Stimulated activated CD8-positive, alpha-beta memory T cell treated with anti-CD3 and anti-CD28 coated beads, Interleukin-15, amount 100 ng/mL, for 1 hour (primary cell): Measurements from ENCODE around the gene CDRT15.
"Not testable (repeated sequence)": the region's sequence is repeated elsewhere in the genome, so short reads cannot be mapped to it uniquely, and the experiment has no call there.

Experiments
- DNase-seq: peaks from one replicate; pipeline ENCODE4 v3.0.0-alpha.2; 2020; ENCODE audit warnings: low read depth

Gene CDRT15

GRCh38 chr17:14236762-14237161, at the start of gene CDRT15:
Gene CDRT15, minus strand, starts transcription at chr17:14236862. Its CDS starts 29 bp downstream, at chr17:14236833.
- DNase-seq, result not testable (repeated sequence)

- DNase-seq, result no peak
Observed at GRCh38 chr17:14282726-14283125, 46.1 kb upstream of the CDRT15 start.

GRCh38 chr17:14281530-14281929, 44.9 kb upstream of the CDRT15 start:
- DNase-seq, result no peak

- no peak for DNase-seq
Observed at GRCh38 chr17:14276535-14277250, 40.0 kb upstream of the CDRT15 start.

GRCh38 chr17:14270508-14270907, 33.8 kb upstream of the CDRT15 start:
- DNase-seq, result no peak

DNA sequence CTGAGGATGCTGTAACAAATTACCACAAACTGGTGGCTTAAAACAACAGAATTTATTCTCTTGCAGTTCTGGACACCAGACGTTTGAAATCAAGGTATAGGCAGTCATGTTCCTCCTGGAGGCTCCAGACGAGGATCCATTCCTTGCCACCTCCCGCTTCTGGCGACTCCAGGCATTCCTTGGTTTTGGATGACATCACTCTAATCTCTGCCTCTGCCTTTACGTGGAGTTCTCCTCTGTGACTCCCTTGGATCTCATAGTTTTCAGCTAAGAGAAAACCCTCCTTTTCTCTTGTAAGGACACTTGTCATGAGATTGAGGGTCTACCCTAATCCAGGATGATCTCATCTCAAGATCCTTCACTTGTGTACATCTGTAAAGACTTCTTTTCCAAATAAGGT, 32.8 kb upstream of the CDRT15 start:
- DNase-seq, result no peak

DNA sequence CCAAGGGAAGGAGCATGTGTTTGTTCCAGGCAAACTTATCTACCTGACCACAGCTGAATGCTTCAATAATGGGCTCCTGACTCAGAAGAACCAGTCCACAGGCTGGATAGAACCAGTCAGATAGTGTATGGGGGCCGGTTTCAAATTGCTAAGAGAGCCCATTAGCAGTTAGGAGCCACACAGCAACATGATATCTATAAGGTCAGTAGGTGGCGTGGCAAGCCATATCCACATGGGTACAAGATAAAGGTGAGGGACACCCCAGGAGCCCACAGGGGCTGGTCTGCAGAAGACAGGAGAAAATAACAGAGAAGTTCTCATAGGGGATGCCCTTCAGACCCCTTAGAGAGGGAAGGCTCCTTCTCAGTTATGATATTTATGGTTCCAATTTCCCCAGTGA, 31.6 kb upstream of the CDRT15 start:
- DNase-seq, result no peak

GRCh38 chr17:14261406-14261805, 24.7 kb upstream of the CDRT15 start:
- no peak for DNase-seq

GRCh38 chr17:14245629-14246028, 9.0 kb upstream of the CDRT15 start:
- no peak for DNase-seq

- no peak for DNase-seq
Observed at GRCh38 chr17:14245002-14245401, 8.3 kb upstream of the CDRT15 start.

DNA sequence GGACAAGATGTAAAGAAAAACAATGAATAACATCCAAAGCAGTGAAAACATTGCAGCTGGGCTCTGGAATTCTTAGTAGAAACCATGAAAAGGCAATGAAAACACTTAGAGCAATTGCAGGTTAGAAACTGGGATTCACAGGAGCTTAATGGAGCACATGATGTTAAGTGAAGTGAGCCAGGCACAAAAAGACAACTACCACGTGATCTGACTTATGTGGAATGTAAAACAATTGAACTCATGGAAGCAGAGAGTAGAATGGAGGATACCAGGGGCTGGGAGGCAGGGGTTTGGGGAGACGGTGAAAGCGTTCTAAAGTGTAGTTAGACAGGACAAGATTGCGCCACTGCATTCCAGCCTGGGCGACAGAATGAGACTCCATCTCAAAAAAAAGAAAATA, 2.6 kb upstream of the CDRT15 start:
- not testable (repeated sequence) for DNase-seq

GRCh38 chr17:14236032-14236431, 630 bp downstream of the CDRT15 start:
- not testable (repeated sequence) for DNase-seq

- DNase-seq, result not testable (repeated sequence)
Observed at GRCh38 chr17:14235047-14235446, 1.6 kb downstream of the CDRT15 start.

- not testable (repeated sequence) for DNase-seq
Observed at GRCh38 chr17:14231187-14231586, 5.5 kb downstream of the CDRT15 start.

DNA sequence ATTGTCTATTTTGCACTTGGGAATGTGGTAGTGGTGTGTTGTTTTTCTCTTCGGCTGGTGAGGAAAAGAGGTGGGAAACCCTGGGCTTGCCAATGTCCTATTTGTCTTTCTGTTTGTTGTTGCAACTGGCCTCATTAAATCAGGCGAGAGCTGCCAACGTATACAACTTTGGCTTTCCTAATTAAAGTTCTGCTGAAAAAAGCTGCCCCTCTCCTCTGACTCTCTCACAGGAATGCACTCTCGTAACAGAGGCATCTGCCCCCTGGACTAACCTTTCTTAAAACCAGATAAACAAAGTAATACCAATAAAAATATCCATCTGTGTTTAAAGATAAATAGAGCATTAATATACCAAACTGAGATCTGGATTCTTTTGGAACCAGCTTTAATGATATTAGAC, 7.8 kb downstream of the CDRT15 start:
- no peak for DNase-seq

DNA sequence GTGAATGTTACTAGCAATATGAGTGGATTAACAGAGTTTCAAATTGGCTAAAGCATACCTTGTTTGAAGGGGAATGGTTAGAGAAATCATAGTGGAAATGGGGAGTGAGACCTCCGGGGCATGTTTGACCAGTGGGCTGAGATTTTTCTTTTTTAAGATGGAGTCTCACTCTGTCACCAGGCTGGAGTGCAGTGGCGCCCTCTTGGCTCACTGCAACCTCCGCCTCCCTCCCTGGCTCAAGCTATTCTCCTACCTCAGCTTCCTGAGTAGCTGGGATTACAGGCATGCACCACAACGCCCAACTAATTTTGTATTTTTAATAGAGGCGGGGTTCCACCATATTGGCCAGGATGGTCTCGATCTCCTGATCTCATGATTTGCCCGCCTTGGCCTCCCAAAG, 9.6 kb downstream of the CDRT15 start:
- DNase-seq, result no peak

- DNase-seq, result no peak
Observed at GRCh38 chr17:14225254-14225980, 11.2 kb downstream of the CDRT15 start.

GRCh38 chr17:14222611-14223010, 14.1 kb downstream of the CDRT15 start:
- DNase-seq, result no peak

GRCh38 chr17:14214271-14214670, 22.4 kb downstream of the CDRT15 start:
- DNase-seq, result no peak

DNA sequence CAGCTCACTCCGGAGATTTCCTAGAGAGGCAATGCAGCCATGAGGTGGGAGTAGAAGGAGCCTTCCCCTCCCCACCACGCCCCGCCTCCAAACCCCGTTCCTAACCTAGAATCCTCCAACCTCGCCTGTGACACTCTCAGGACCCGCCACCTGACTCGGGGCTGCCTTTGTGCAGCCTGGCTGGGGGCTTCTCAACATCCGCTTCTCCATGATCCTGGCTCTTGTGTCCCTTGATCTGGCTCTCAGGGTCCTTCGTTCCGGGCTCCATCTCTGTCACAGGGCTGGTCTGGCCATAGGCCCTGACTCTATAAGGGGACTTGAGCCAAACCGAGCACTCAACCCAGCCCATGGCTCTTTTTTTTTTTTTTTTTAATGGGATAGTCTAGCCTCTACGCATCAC, 24.3 kb downstream of the CDRT15 start:
- DNase-seq, result no peak

DNA sequence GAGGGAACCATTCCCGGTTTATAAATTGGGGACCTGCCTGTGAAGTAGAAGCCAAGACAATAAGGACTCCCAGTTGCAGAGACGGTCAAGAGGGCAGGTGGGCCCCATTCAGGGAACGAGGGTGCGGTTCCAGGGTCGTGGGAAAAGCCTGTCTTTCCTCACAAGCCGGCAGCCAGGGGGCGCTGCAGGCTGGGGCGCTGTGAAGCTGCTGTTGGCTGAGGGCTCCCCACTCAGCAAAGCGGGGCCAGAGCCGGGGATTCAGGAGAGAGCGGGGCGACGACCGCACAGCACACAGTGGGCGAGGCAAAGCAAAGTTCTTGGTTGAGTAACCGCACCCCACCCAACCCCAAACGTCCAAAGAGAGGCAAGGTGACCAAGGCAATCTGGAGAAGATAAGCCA, 24.9 kb downstream of the CDRT15 start:
- DNase-seq, result no peak

GRCh38 chr17:14211246-14211645, 25.4 kb downstream of the CDRT15 start:
- DNase-seq, result no peak

GRCh38 chr17:14209215-14209614, 27.4 kb downstream of the CDRT15 start:
- no peak for DNase-seq

GRCh38 chr17:14207791-14208190, 28.9 kb downstream of the CDRT15 start:
- DNase-seq, result no peak
